Measurements from ENCODE around the gene CISD3. TPM values are rescaled to one million over a fixed set of nuclear protein-coding genes. Genes with fewer than 3 reads are reported as not detected.
"Not testable (repeated sequence)": the region's sequence is repeated elsewhere in the genome, so short reads cannot be mapped to it uniquely, and the experiment has no call there.

The CISD3 gene
- total and polyA plus RNA-seq, 4 donors: 4.5 to 152 (median 37.3) TPM

- WGBS: 74% methylated on average over 8 of the region's 8 CpGs
- not testable (repeated sequence) for H3K27me3 ChIP-seq (ENCODE audit: control insufficient read depth in 4 of 4, insufficient read depth in 4 of 4, low read length in 3 of 4); H3K27ac ChIP-seq (ENCODE audit: low read depth in 1 of 2, low read length in 2 of 2); H3K4me3 ChIP-seq (ENCODE audit: low read depth in 1 of 3, low read length in 3 of 3); DNase-seq (ENCODE audit: low spot score); H3K9me3 ChIP-seq (ENCODE audit: control insufficient read depth in 4 of 4, low read length in 3 of 4); H3K9ac ChIP-seq (ENCODE audit: low read depth in 1 of 2, low read length in 2 of 2); H3K36me3 ChIP-seq (ENCODE audit: control insufficient read depth in 4 of 4, insufficient read depth in 3 of 4, low read depth in 1 of 4, low read length in 3 of 4)
- H3K4me1 ChIP-seq (ENCODE audit: control insufficient read depth in 4 of 4, insufficient read depth in 4 of 4, low read length in 3 of 4): peaks cover 4 to 20% (median 9%) of the 10 kb centered on the region in 4 donors
These were observed 4.0 kb upstream of the CISD3 start for GRCh38 chr17:38726145-38726544.

- H3K9ac ChIP-seq (ENCODE audit: low read depth in 1 of 2, low read length in 2 of 2): no peak overlapping the region
- H3K4me1 ChIP-seq (ENCODE audit: control insufficient read depth in 4 of 4, insufficient read depth in 4 of 4, low read length in 3 of 4): peaks cover 16 to 35% (median 24%) of the 10 kb centered on the region in 4 donors
- TF ChIP-seq RAD21 (IDR thresholded peaks at IDR 0.05): no peak
- TF ChIP-seq EGR1 (IDR thresholded peaks at IDR 0.05; ENCODE audit: low read depth in 2 of 2): no peak
- no peak for TF ChIP-seq NR2F2 (IDR thresholded peaks at IDR 0.05)
- no peak for TF ChIP-seq SP1 (IDR thresholded peaks at IDR 0.05)
- no peak for TF ChIP-seq FOXA2 (IDR thresholded peaks at IDR 0.05)
- no peak for TF ChIP-seq HNF4A (conservative IDR thresholded peaks at IDR 0.05)
- TF ChIP-seq, protein P1, sequence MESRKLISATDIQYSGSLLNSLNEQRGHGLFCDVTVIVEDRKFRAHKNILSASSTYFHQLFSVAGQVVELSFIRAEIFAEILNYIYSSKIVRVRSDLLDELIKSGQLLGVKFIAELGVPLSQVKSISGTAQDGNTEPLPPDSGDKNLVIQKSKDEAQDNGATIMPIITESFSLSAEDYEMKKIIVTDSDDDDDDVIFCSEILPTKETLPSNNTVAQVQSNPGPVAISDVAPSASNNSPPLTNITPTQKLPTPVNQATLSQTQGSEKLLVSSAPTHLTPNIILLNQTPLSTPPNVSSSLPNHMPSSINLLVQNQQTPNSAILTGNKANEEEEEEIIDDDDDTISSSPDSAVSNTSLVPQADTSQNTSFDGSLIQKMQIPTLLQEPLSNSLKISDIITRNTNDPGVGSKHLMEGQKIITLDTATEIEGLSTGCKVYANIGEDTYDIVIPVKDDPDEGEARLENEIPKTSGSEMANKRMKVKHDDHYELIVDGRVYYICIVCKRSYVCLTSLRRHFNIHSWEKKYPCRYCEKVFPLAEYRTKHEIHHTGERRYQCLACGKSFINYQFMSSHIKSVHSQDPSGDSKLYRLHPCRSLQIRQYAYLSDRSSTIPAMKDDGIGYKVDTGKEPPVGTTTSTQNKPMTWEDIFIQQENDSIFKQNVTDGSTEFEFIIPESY (IDR thresholded peaks at IDR 0.05): no peak
- no peak for TF ChIP-seq GABPA (IDR thresholded peaks at IDR 0.05 in 1 of 2, conservative IDR thresholded peaks at IDR 0.05 in 1 of 2)
- TF ChIP-seq YY1 (IDR thresholded peaks at IDR 0.05): no peak
- TF ChIP-seq RXRA (IDR thresholded peaks at IDR 0.05): no peak
- no peak for TF ChIP-seq FOXA1 (IDR thresholded peaks at IDR 0.05)
- peaks cover 0 to 6% (median 0%) of the 10 kb centered on the region in 4 donors for H3K36me3 ChIP-seq (ENCODE audit: control insufficient read depth in 4 of 4, insufficient read depth in 3 of 4, low read depth in 1 of 4, low read length in 3 of 4)
- H3K4me3 ChIP-seq (ENCODE audit: low read depth in 1 of 3, low read length in 3 of 3): no peak overlapping the region
- WGBS: 90% methylated on average over 5 of the region's 5 CpGs
- peak overlapping the region in 1 of 2 donors; percentile 25 for H3K27ac ChIP-seq (ENCODE audit: low read depth in 1 of 2, low read length in 2 of 2)
- no peaks in the 10 kb centered on the region for H3K9me3 ChIP-seq (ENCODE audit: control insufficient read depth in 4 of 4, low read length in 3 of 4)
- no peak for DNase-seq (ENCODE audit: low spot score)
- H3K27me3 ChIP-seq (ENCODE audit: control insufficient read depth in 4 of 4, insufficient read depth in 4 of 4, low read length in 3 of 4): no peaks in the 10 kb centered on the region
These were observed 2.4 kb upstream of the CISD3 start for GRCh38 chr17:38727736-38728135.

- peaks cover 17 to 41% (median 29%) of the 10 kb centered on the region in 4 donors for H3K4me1 ChIP-seq (ENCODE audit: control insufficient read depth in 4 of 4, insufficient read depth in 4 of 4, low read length in 3 of 4)
- WGBS: 81% methylated on average over 8 of the region's 8 CpGs
- TF ChIP-seq SP1 (IDR thresholded peaks at IDR 0.05): no peak
- no peak for TF ChIP-seq GABPA (IDR thresholded peaks at IDR 0.05 in 1 of 2, conservative IDR thresholded peaks at IDR 0.05 in 1 of 2)
- TF ChIP-seq CTCF (IDR thresholded peaks at IDR 0.05; ENCODE audit: low read depth, low read length, missing input control): no peak
- TF ChIP-seq, protein P1 (IDR thresholded peaks at IDR 0.05): no peak
- no peak for TF ChIP-seq HNF4G (IDR thresholded peaks at IDR 0.05)
- no peak for TF ChIP-seq EGR1 (IDR thresholded peaks at IDR 0.05; ENCODE audit: low read depth in 2 of 2)
- TF ChIP-seq TAF1 (conservative IDR thresholded peaks at IDR 0.05): no peak
- TF ChIP-seq HNF4A (conservative IDR thresholded peaks at IDR 0.05): no peak
- TF ChIP-seq, protein P2, sequence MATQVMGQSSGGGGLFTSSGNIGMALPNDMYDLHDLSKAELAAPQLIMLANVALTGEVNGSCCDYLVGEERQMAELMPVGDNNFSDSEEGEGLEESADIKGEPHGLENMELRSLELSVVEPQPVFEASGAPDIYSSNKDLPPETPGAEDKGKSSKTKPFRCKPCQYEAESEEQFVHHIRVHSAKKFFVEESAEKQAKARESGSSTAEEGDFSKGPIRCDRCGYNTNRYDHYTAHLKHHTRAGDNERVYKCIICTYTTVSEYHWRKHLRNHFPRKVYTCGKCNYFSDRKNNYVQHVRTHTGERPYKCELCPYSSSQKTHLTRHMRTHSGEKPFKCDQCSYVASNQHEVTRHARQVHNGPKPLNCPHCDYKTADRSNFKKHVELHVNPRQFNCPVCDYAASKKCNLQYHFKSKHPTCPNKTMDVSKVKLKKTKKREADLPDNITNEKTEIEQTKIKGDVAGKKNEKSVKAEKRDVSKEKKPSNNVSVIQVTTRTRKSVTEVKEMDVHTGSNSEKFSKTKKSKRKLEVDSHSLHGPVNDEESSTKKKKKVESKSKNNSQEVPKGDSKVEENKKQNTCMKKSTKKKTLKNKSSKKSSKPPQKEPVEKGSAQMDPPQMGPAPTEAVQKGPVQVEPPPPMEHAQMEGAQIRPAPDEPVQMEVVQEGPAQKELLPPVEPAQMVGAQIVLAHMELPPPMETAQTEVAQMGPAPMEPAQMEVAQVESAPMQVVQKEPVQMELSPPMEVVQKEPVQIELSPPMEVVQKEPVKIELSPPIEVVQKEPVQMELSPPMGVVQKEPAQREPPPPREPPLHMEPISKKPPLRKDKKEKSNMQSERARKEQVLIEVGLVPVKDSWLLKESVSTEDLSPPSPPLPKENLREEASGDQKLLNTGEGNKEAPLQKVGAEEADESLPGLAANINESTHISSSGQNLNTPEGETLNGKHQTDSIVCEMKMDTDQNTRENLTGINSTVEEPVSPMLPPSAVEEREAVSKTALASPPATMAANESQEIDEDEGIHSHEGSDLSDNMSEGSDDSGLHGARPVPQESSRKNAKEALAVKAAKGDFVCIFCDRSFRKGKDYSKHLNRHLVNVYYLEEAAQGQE (IDR thresholded peaks at IDR 0.05): no peak
These were observed 1.8 kb upstream of the CISD3 start for GRCh38 chr17:38728290-38728831.

More at GRCh38 chr17:38728290-38728831, 1.8 kb upstream of the CISD3 start:
- Histone ChIP-seq H3K9me3 (ENCODE audit: control insufficient read depth in 4 of 4, low read length in 3 of 4) (no peaks in the 10 kb centered on the region), H3K4me3 (ENCODE audit: low read depth in 1 of 3, low read length in 3 of 3) (no peak overlapping the region), H3K36me3 (ENCODE audit: control insufficient read depth in 4 of 4, insufficient read depth in 3 of 4, low read depth in 1 of 4, low read length in 3 of 4) (peaks cover 0 to 4% (median 0%) of the 10 kb centered on the region in 4 donors), H3K27ac (ENCODE audit: low read depth in 1 of 2, low read length in 2 of 2) (peak overlapping the region; percentile 23 to 36), H3K9ac (ENCODE audit: low read depth in 1 of 2, low read length in 2 of 2) (no peak overlapping the region), H3K27me3 (ENCODE audit: control insufficient read depth in 4 of 4, insufficient read depth in 4 of 4, low read length in 3 of 4) (no peaks in the 10 kb centered on the region)
- no peak for DNase-seq (ENCODE audit: low spot score)

Data from liver (tissue), 9 donors.